Activated CD4-positive, alpha-beta T cell treated with anti-CD3 and anti-CD28 coated beads, Interleukin-2, amount 10 ng/mL, durations not matched to agents 24 days and 14 days (primary cell): ENCODE data around the gene GATAD2B. TPM values are rescaled to one million over a fixed set of nuclear protein-coding genes. Genes with fewer than 3 reads are reported as not detected.

Source experiments
- DNase-seq: peaks from one replicate; pipeline ENCODE4 v3.0.0; 2022
- H3K27ac Mint-ChIP-seq: one replicate; pipeline ENCODE4 v1.8.0; 2022; ENCODE audit warnings: mild to moderate bottlenecking, mixed read lengths
- H3K27me3 Mint-ChIP-seq: one replicate; pipeline ENCODE4 v1.8.0; 2022; ENCODE audit warnings: mixed read lengths
- H3K36me3 Mint-ChIP-seq: one replicate; pipeline ENCODE4 v1.8.0; 2022; ENCODE audit warnings: low read depth, mild to moderate bottlenecking, mixed read lengths
- H3K4me1 Mint-ChIP-seq: one replicate; pipeline ENCODE4 v1.8.0; 2021; ENCODE audit warnings: mixed read lengths
- H3K4me3 Mint-ChIP-seq: one replicate; pipeline ENCODE4 v1.8.0; 2022; ENCODE audit warnings: mild to moderate bottlenecking, moderate library complexity, mixed read lengths
- H3K9me3 Mint-ChIP-seq: one replicate; pipeline ENCODE4 v1.8.0; 2021; ENCODE audit warnings: mixed read lengths
- intact Hi-C: fragments of 100-400 bp; cut with micrococcal nuclease; formaldehyde crosslinking; loops from one replicate; pipeline ENCODE4 v1.15.1; 2023
- total RNA-seq: library from RNA; stranded (reverse); gene quantifications from 2 replicates; pipeline ENCODE4 v1.2.3, GENCODE V29; 2022

The GATAD2B gene
- total RNA-seq, 1 donor from 2014 or later, result 68.8 TPM

- DNase-seq, result no peak
Measured at GRCh38 chr1:153881751-153882150, 41.0 kb downstream of the GATAD2B start.

GRCh38 chr1:153880962-153881361 is 41.8 kb downstream of the GATAD2B start:
- no peaks in the 10 kb centered on the region for H3K27me3 Mint-ChIP-seq
- intact Hi-C loops, result loop anchor here (5.0 kb wide), 1 partner anchor 34 kb away; no protein-coding TSS in a partner anchor
- H3K27ac Mint-ChIP-seq, result no peak overlapping the region
- H3K36me3 Mint-ChIP-seq, result peaks cover 7% of the 10 kb centered on the region
- no peaks in the 10 kb centered on the region for H3K9me3 Mint-ChIP-seq
- H3K4me1 Mint-ChIP-seq, result peaks cover 1% of the 10 kb centered on the region
- DNase-seq, result no peak
- no peak overlapping the region for H3K4me3 Mint-ChIP-seq

More at GRCh38 chr1:153881751-153882150, 41.0 kb downstream of the GATAD2B start:
- Mint-ChIP-seq H3K27ac (no peak overlapping the region), H3K4me1 (peaks cover 2% of the 10 kb centered on the region), H3K9me3 (no peaks in the 10 kb centered on the region), H3K27me3 (no peaks in the 10 kb centered on the region), H3K36me3 (peaks cover 3% of the 10 kb centered on the region), H3K4me3 (no peak overlapping the region)
- intact Hi-C loops, result loop anchor here (5.0 kb wide), 1 partner anchor 34 kb away; no protein-coding TSS in a partner anchor

DNA sequence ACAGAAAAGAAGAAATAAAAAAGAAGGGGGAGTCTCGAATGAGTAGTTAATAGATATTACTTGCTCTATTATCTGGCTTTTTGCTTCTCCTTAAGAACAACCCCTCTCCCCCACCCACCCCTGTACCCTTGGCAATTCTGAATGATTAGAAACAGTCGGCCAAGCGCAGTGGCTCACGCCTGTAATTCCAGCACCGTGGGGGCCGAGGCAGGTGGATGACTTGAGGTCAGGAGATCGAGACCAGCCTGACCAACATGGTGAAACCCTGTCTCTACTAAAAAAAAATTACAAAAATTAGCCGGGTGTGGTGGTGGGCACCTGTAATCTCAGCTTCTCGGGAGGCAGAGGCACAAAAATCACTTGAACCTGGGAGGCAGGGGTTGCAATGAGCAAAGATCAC is 42.7 kb downstream of the GATAD2B start:
- Mint-ChIP-seq H3K27me3 (no peaks in the 10 kb centered on the region), H3K4me1 (peaks cover 1% of the 10 kb centered on the region), H3K4me3 (no peak overlapping the region), H3K36me3 (peaks cover 9% of the 10 kb centered on the region), H3K27ac (no peak overlapping the region), H3K9me3 (no peaks in the 10 kb centered on the region)
- no peak for DNase-seq
- intact Hi-C loops, result loop anchor here (5.0 kb wide), 1 partner anchor 33 kb away; no protein-coding TSS in a partner anchor

DNA sequence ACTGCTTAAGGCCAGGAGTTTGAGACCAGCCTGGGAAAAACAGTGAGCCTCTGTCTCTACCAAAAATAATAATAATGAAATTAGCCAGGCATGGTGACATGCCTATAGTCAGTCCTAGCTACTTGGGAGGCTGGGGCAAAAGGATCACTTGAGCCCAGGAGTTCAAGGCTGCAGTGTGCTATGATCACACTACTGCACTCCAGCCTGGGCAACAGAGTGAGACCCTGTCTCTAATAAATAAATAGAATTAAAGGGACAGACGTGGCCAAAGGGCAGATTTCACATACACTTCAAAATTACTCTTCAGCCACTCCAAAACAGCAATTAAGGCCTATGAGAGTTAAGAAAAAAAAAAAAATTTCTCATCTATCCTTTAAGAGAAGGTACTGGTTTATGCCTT is 45.7 kb downstream of the GATAD2B start:
- no peak overlapping the region for H3K27ac Mint-ChIP-seq
- intact Hi-C loops, result no loop called here

GRCh38 chr1:153872934-153873333 is 49.8 kb downstream of the GATAD2B start:
- DNase-seq, result no peak
- Mint-ChIP-seq H3K36me3 (peaks cover 18% of the 10 kb centered on the region), H3K27me3 (no peaks in the 10 kb centered on the region), H3K4me1 (peaks cover 6% of the 10 kb centered on the region), H3K27ac (no peak overlapping the region), H3K9me3 (no peaks in the 10 kb centered on the region), H3K4me3 (no peak overlapping the region)
- intact Hi-C loops, result loop anchor here (5.0 kb wide), 1 partner anchor 36 kb away; no protein-coding TSS in a partner anchor

More for the DNA sequence above, 45.7 kb downstream of the GATAD2B start:
- H3K36me3 Mint-ChIP-seq, result peaks cover 11% of the 10 kb centered on the region
- no peak for DNase-seq
- H3K27me3 Mint-ChIP-seq, result no peaks in the 10 kb centered on the region
- peaks cover 1% of the 10 kb centered on the region for H3K4me1 Mint-ChIP-seq
- no peak overlapping the region for H3K4me3 Mint-ChIP-seq
- H3K9me3 Mint-ChIP-seq, result no peaks in the 10 kb centered on the region

- Mint-ChIP-seq H3K27ac (no peak overlapping the region), H3K4me1 (peaks cover 6% of the 10 kb centered on the region), H3K27me3 (no peaks in the 10 kb centered on the region), H3K9me3 (no peaks in the 10 kb centered on the region), H3K4me3 (no peak overlapping the region), H3K36me3 (peaks cover 18% of the 10 kb centered on the region)
- intact Hi-C loops, result loop anchor here (5.0 kb wide), 1 partner anchor 35 kb away; no protein-coding TSS in a partner anchor
- no peak for DNase-seq
Measured at GRCh38 chr1:153872331-153872730, 50.4 kb downstream of the GATAD2B start.

DNA sequence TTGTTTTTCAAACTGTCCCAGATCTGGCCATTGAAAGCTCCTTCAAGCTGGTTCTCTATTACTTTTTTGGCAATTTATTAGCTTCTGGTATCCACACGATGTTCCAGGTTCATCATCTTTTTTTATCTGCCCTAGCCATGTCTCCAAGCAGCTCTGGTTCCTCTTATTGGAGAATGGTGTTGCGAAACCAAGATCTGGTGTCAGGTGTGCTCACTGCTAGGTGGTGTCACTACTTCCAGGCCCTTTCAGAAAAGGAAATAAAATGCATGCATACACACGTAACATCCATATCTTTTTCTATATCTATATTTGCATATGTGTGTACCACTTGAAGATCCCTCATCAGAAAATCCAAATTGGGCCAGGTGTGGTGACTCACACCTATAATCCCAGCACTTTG is 53.3 kb downstream of the GATAD2B start:
- no peak for DNase-seq
- Mint-ChIP-seq H3K4me1 (peaks cover 16% of the 10 kb centered on the region), H3K27me3 (no peaks in the 10 kb centered on the region), H3K36me3 (peaks cover 10% of the 10 kb centered on the region), H3K9me3 (no peaks in the 10 kb centered on the region), H3K27ac (no peak overlapping the region), H3K4me3 (no peak overlapping the region)
- intact Hi-C loops, result no loop called here

DNA sequence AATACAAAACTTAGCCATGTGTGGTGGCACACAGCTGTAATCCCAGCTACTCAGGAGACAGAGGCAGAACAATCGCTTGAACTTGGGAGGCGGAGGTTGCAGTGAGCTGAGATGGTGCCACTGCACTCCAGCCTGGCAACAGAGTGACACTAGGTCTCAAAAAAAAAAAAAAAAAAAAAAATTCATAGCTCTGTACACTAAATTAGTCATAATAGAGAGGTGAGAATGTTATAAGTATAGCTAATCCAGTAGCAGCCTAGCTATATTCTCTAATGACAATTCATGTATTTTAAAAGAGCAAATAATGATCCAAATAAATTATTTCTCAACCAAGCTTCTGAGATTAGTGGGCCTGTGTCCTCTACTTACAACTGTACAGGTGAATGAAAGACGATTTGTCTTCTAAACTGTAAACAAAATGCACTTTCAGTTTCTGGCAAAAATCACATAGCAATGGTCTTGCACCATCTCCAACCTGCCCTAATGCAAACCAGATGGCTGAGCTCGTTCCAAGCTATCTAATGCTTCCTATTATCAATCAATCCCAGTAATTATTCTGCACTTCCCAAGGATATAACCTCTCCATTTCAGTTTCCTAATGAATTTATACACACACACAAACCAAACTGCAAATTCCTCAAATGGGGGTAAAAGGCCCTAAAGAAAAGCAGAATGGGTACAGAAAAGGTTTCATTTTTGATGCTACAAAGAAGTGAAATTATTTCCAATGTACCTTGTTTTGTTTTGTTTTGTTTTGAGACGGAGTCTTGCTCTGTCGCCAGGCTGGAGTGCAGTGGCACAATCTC is 56.5 kb downstream of the GATAD2B start:
- Mint-ChIP-seq H3K27ac (peak overlapping the region; percentile 13), H3K4me1 (peaks cover 18% of the 10 kb centered on the region)
- DNase-seq, result no peak

GRCh38 chr1:153860285-153860684 is 62.5 kb downstream of the GATAD2B start:
- H3K4me3 Mint-ChIP-seq, result no peak overlapping the region
- no peaks in the 10 kb centered on the region for H3K9me3 Mint-ChIP-seq
- no peak overlapping the region for H3K27ac Mint-ChIP-seq
- H3K27me3 Mint-ChIP-seq, result no peaks in the 10 kb centered on the region
- peaks cover 9% of the 10 kb centered on the region for H3K4me1 Mint-ChIP-seq
- intact Hi-C loops, result no loop called here
- peaks cover 15% of the 10 kb centered on the region for H3K36me3 Mint-ChIP-seq
- DNase-seq, result no peak

More for the DNA sequence above, 56.5 kb downstream of the GATAD2B start:
- Mint-ChIP-seq H3K4me3 (no peak overlapping the region), H3K36me3 (peaks cover 11% of the 10 kb centered on the region), H3K27me3 (no peaks in the 10 kb centered on the region), H3K9me3 (no peaks in the 10 kb centered on the region)
- intact Hi-C loops, result no loop called here

GRCh38 chr1:153857505-153857904 is 65.3 kb downstream of the GATAD2B start:
- no peaks in the 10 kb centered on the region for H3K9me3 Mint-ChIP-seq
- DNase-seq, result no peak
- intact Hi-C loops, result no loop called here
- H3K36me3 Mint-ChIP-seq, result peaks cover 19% of the 10 kb centered on the region
- no peak overlapping the region for H3K27ac Mint-ChIP-seq
- no peak overlapping the region for H3K4me3 Mint-ChIP-seq
- H3K4me1 Mint-ChIP-seq, result peaks cover 9% of the 10 kb centered on the region
- H3K27me3 Mint-ChIP-seq, result no peaks in the 10 kb centered on the region

DNA sequence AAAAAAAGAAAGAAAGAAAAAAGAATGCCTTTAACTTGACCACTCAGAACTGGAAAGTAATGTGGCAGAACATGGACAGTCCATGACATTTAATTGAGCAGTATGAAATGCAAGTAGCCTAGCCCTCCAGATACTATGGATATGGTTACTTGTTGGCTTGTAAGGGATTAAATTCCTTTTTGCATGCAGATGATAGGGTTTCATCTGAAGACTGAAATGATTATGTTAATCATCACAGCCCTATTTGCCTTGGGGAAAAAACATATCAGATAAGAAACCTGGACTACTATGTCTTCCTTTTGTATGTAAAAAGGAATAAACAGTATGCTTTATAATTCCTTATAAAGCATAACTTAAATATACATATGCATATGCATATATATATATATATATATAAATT is 66.0 kb downstream of the GATAD2B start:
- no peak for DNase-seq
- no peaks in the 10 kb centered on the region for H3K9me3 Mint-ChIP-seq
- intact Hi-C loops, result no loop called here
- peaks cover 14% of the 10 kb centered on the region for H3K4me1 Mint-ChIP-seq
- no peak overlapping the region for H3K4me3 Mint-ChIP-seq
- H3K36me3 Mint-ChIP-seq, result peaks cover 27% of the 10 kb centered on the region
- no peak overlapping the region for H3K27ac Mint-ChIP-seq
- no peaks in the 10 kb centered on the region for H3K27me3 Mint-ChIP-seq

DNA sequence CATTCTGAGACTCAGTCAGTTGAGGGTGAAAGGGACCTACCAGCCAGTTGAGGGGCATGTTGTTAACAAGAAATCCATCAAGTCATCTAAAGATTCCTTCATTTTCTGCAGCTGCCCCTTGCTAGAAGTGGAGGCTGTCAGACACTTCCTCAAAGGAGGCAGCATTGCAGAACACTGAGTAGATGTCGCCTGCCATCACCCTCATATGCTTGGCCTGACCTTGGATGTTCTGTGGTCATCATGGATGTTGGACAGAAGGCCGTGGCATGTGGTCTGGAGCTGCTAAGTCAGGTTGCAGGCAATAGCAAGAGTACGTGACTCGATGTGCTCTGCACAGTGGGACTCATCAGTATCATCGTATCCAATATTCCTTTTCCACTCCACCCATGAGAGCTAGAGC is 70.6 kb downstream of the GATAD2B start:
- DNase-seq, result no peak
- Mint-ChIP-seq H3K4me3 (no peak overlapping the region), H3K36me3 (peaks cover 33% of the 10 kb centered on the region), H3K4me1 (peaks cover 23% of the 10 kb centered on the region), H3K27me3 (no peaks in the 10 kb centered on the region), H3K9me3 (no peaks in the 10 kb centered on the region), H3K27ac (peak overlapping the region; percentile 30)
- intact Hi-C loops, result no loop called here

GRCh38 chr1:153849487-153850185 is 73.1 kb downstream of the GATAD2B start:
- DNase-seq, result peak; percentile 68
- Mint-ChIP-seq H3K27ac (peak overlapping the region; percentile 75), H3K4me1 (peaks cover 20% of the 10 kb centered on the region), H3K36me3 (peaks cover 31% of the 10 kb centered on the region), H3K27me3 (no peaks in the 10 kb centered on the region), H3K9me3 (no peaks in the 10 kb centered on the region), H3K4me3 (peak overlapping the region; percentile 24)
- intact Hi-C loops, result loop anchor here (5.0 kb wide), 1 partner anchor 33 kb away; no protein-coding TSS in a partner anchor

DNA sequence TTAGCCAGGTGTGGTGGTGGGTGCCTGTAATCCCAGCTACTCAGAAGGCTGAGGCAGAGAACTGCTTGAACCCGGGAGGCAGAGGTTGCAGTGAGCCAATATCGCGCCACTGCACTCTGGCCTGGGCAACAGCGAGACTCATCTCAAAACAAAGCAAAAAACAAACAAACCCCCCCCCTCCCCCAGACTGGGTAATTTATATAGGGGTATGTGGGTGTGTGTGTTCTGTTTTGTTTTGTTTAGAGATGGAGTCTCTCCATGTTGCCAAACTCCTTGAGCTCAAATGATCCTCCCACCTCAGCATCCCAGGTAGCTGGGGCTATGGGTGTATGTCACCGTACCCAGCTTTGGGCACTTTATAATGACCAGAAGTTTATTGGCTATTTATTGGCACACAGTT is 74.0 kb downstream of the GATAD2B start:
- peaks cover 34% of the 10 kb centered on the region for H3K36me3 Mint-ChIP-seq
- H3K4me3 Mint-ChIP-seq, result no peak overlapping the region
- H3K27ac Mint-ChIP-seq, result peak overlapping the region; percentile 28
- no peaks in the 10 kb centered on the region for H3K27me3 Mint-ChIP-seq
- H3K4me1 Mint-ChIP-seq, result peaks cover 20% of the 10 kb centered on the region
- DNase-seq, result no peak
- intact Hi-C loops, result loop anchor here (5.0 kb wide), 1 partner anchor 33 kb away; no protein-coding TSS in a partner anchor
- H3K9me3 Mint-ChIP-seq, result no peaks in the 10 kb centered on the region
